HG03159 (cell line): Measurements from ENCODE around the gene LCP2.

Experiments used
- ATAC-seq: cut with Tn5 transposase; IDR thresholded peaks from one replicate; pipeline ENCODE4 v1.9.1; 2021; ENCODE audit warnings: mild to moderate bottlenecking, moderate library complexity; ENCODE audit not compliant: unreplicated experiment

LCP2 gene

GRCh38 chr5:170316937-170317336 is 19.4 kb upstream of the LCP2 start:
- no peak for ATAC-seq

GRCh38 chr5:170315154-170315553 is 17.6 kb upstream of the LCP2 start:
- ATAC-seq = no peak

- no peak for ATAC-seq
These were observed 17.0 kb upstream of the LCP2 start for GRCh38 chr5:170314541-170315095.

- no peak for ATAC-seq
These were observed 16.2 kb upstream of the LCP2 start for GRCh38 chr5:170313816-170314215.

- ATAC-seq = no peak
These were observed 15.8 kb upstream of the LCP2 start for GRCh38 chr5:170313344-170313743.

- no peak for ATAC-seq
These were observed 15.1 kb upstream of the LCP2 start for GRCh38 chr5:170312666-170313065.

GRCh38 chr5:170312301-170312595 is 14.7 kb upstream of the LCP2 start:
- no peak for ATAC-seq

GRCh38 chr5:170311511-170312300 is 14.1 kb upstream of the LCP2 start:
- ATAC-seq = no peak

GRCh38 chr5:170310256-170310926 is 12.8 kb upstream of the LCP2 start:
- ATAC-seq = no peak

GRCh38 chr5:170308686-170309085 is 11.1 kb upstream of the LCP2 start:
- no peak for ATAC-seq

GRCh38 chr5:170307575-170308465 is 10.2 kb upstream of the LCP2 start:
- no peak for ATAC-seq

GRCh38 chr5:170306381-170306831 is 8.8 kb upstream of the LCP2 start:
- peak; percentile 44 for ATAC-seq

GRCh38 chr5:170305646-170306025 is 8.1 kb upstream of the LCP2 start:
- ATAC-seq = no peak

GRCh38 chr5:170305016-170305645 is 7.6 kb upstream of the LCP2 start:
- ATAC-seq = no peak

- no peak for ATAC-seq
These were observed 6.0 kb upstream of the LCP2 start for GRCh38 chr5:170303549-170303948.

- ATAC-seq = peak; percentile 92
These were observed 5.3 kb upstream of the LCP2 start for GRCh38 chr5:170302653-170303501.

- no peak for ATAC-seq
These were observed 4.5 kb upstream of the LCP2 start for GRCh38 chr5:170301981-170302652.

GRCh38 chr5:170301149-170301548 is 3.6 kb upstream of the LCP2 start:
- ATAC-seq = no peak

GRCh38 chr5:170300361-170301013 is 2.9 kb upstream of the LCP2 start:
- no peak for ATAC-seq
